Pulmonary artery endothelial cell (primary cell): ENCODE results near the gene AGAP4. TPM values are rescaled to one million over a fixed set of nuclear protein-coding genes. Genes with fewer than 3 reads are reported as not detected.
"Not testable (repeated sequence)": the region's sequence is repeated elsewhere in the genome, so short reads cannot be mapped to it uniquely, and the experiment has no call there.

Experiments used
- DNase-seq: peaks from one replicate; pipeline ENCODE4 v3.0.0-alpha.2; 2011; ENCODE audit warnings: low read depth, low spot score
- total RNA-seq: library from RNA; depleted of rRNA; stranded (reverse); fragments of >200 nt; gene quantifications from 2 replicates; pipeline ENCODE4 v1.2.3, GENCODE V29; 2014

Gene AGAP4
- 2.9 and 3.1 TPM in 2 replicates for total RNA-seq

DNA sequence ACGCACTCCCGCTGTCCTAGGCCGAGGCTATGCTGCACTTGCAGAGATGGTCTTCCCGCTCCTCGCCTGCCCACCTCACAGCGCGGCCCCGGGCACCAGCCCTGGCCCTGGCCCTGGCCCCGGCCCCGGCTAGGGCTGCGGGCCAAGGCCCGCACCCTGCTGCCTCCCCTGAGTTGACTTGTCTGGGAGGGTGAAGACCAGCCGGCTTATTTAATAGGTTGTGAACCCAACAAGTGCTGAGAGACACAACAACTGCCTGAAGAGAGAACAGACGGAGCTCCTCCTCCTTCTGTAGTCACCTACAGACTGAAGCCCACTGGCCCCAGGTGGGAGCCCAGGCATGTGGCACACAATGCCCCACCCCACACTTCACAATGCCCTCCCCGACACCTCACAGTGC is at the start of gene AGAP4:
TSS of gene AGAP4 (minus strand) at position 101 of the 400 bp plus-strand sequence. CDS start 153 bp downstream, outside the sequence.
- DNase-seq, result not testable (repeated sequence)

DNA sequence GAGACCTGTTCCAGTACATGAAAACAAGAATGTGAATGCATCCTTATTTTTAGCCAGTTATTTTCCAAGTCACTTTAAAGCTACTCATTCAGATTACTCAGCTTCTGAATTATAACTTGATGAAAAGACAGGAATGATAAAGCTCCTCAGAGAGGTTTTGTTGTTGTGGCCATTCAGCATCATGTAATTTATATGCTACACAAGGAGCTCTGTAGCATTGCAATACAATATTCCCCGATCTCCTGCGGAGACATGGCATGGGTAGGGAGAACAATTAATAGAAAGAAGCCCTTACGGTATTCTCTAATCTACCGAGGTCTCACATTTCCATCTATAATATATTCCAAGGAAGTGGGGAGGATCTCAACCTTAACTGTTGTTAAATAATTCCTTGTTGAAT is 43.4 kb upstream of the AGAP4 start:
- not testable (repeated sequence) for DNase-seq

DNA sequence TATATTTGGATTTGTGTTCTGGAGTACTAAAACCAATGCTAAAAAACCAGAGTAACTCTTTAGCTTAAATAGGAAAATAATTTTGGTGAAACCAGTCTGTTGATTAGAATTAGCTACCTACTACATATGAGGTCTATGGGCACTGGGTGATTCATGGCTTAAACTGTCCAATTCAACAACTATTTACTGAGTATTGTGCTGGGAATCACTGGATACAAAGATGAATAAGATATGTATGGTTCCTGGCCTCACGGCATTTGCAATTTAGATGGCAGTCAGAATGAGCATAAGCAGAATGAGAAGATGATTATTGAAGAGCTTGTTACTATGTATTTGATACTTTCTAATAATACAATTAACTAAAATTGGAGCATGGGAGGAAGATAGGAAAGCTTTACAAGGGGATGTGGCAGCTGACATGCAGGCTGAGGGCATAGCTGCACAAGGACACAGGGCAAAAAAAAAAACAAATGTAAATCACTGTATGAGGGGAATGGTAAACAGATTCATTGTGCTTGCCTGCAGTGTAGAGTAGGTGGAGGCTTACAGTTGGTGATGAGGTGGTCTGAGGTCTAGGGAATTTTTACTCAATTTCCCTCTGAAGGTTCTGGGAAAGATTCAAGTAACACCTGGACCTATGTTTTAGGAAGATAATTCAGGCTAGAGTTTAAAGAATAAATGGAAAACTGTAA is 42.4 kb upstream of the AGAP4 start:
- not testable (repeated sequence) for DNase-seq

DNA sequence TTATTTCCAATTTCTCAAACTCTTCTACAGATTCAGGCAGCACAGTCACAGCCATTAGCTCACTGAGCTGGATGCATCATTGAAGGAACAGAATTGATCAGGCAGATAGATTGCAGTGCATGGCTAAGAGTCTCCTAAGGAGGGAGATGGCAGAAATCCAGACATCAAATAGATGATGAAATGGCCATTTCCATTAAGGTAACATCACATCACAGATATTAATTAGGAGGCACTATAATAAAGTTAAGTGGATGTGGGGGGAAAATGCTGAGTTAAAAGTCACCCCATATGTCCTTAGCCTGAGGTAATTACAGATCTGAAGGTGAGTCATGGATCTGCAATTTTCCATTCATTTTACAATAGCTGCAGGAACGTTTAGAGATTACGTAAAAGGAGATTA is 35.6 kb upstream of the AGAP4 start:
- not testable (repeated sequence) for DNase-seq

DNA sequence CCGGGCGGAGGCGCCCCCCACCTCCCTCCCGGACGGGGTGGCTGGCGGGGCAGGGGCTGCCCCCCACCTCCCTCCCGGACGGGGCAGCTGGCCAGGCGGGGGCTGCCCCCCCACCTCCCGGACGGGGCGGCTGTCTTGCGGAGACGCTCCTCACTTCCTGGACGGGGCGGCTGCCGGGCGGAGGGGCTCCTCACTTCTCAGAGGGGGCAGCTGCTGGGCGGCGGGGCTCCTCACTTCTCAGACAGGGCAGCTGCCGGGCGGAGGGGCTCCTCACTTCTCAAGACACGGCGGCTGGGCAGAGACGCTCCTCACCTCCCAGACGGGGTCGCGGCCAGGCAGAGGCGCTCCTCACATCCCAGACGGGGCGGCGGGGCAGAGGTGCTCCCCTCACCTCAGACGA is 18.1 kb upstream of the AGAP4 start:
- DNase-seq, result not testable (repeated sequence)

DNA sequence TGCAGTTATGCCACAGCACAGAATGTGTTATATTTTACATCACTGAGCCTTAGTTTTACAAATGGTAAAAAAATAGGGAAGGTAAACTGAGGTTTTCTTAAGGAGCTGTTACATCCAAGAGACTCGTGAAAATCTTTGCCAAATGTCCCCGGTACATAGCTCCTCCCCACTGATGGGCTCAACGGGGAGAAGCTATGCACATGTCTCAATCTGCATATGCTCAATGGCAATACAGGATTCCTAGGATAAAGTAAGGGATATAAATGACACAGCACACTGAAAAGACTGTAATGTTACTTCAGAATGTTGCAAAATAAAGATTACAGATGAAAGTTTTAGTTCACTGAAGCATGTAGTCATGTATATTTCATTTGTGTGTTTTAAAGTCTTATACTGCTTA is 17.0 kb upstream of the AGAP4 start:
- not testable (repeated sequence) for DNase-seq

DNA sequence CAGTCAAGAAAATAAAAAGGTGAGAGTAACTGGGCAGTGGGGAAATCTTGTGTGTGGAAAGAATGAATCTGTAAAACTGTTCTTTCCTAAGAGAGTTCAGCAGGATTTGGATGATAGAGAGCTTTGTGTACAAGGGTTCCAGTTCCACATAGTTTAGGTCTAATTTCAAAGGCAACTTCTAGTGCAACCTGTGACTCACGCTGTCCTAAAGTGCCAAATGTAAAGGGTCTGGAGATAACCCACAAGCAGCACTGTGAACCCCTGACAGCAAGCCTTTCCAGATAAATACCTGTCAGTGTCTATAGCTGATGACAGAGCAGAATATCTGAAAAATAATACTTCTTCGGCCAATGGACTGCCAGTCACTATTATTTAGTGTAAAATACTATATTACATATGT is 16.3 kb upstream of the AGAP4 start:
- not testable (repeated sequence) for DNase-seq

DNA sequence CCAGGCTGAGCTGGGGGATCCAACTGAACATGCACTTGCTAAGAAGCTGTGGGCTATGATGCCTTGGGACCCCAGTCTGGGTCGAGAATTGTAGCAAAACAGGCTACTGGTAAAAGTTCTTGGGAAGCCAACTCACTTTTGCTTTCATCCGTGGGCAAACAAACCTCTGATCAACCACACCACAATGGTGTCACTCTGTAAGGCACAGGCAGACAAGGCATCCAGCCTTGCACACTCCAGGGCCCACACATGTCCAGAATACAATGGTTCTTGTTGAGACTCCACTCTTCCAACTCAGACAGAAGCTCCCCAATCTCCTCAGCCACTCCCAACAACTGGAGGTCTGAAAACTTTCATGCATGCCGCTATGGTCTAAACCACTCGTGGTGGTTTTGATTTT is 10.6 kb upstream of the AGAP4 start:
- not testable (repeated sequence) for DNase-seq

DNA sequence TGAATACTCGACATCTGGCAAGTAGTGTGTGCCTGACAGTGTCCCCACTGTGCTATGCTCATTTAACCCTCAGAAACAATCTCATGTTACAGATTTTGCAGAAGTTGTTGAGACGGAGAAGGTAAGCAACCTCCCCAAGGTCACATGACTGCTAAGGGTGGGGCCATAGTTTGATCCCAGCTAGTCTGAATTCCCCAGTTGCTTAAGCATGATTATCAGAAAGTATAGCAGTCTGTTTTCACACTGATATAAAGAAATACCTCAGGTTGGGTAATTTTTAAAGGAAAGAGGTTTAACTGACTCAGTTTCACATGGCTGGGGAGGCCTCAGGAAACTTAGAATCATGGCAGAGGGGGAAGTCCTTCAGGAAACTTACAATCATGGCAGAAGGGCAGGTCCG is 1.2 kb upstream of the AGAP4 start:
- not testable (repeated sequence) for DNase-seq

DNA sequence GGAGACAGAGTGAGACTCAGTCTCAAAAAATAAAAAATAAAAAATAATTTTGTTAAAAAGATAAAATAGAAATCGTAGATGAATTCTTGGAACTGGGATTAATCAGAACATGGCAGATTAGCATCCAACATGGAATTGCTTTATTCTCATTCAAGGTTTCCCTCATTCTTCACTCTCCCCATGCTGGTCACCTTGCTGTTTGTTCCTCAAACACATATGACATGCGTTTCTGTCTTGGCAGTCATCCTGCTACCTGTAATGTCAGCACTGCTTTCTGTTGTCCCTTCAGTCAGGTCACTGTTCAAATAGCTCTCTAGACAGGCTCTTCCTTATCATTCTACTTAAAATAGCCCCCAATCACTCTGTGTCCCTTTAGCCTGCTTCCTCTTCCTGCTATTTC is 24.4 kb downstream of the AGAP4 start:
- DNase-seq, result not testable (repeated sequence)

DNA sequence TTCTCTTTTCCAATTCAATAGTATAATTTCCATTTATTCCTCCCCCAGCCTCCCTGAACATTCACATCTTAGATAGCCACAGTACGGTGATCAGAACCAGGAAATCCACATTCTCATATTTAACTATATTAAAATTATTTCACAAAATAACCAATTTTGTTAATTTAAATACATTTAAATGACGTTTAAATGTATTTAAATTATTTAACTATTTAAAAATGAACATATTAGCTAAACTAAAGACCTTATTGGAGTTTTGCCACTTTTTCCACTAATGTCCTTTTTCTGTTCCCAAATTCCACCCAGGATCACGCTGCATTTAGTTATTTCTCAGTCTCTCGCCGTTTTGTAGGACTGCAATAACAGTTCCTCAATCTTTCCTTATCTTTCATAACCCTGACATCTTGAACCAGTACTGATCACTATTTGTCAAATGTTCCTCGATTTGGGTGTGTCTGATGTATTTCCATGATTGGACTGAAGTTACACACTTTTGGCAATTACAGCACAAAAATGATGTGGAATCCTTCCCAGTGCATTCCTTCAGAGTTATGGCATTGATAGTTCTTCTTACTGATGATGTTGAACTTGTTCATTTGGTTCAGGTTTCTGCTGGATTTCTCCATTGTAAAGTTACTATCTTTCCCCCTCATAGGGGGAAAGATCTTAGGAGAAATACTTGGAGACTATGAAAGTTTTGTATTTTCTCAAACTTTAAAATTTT is 27.0 kb downstream of the AGAP4 start:
- DNase-seq, result not testable (repeated sequence)

DNA sequence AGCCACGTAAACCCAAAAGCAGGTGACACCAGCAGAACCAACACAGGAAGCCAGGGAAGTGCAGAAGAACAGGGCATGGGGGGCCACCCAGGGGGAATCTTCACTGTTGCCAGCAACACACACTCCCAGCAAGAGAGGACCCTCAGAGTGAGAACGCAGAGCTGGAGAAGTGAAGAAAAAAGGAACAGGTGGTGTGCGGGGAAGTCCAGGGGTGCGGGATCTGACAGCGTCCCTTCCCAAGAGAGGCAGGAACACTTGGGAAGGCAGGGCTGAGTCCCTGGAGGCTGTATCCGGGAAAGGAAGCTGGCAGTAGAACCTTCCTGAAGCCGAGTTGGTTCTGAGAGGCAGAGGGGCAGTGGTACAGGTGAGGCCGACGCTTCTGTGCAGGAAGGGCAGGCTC is 27.7 kb downstream of the AGAP4 start:
- DNase-seq, result no peak

DNA sequence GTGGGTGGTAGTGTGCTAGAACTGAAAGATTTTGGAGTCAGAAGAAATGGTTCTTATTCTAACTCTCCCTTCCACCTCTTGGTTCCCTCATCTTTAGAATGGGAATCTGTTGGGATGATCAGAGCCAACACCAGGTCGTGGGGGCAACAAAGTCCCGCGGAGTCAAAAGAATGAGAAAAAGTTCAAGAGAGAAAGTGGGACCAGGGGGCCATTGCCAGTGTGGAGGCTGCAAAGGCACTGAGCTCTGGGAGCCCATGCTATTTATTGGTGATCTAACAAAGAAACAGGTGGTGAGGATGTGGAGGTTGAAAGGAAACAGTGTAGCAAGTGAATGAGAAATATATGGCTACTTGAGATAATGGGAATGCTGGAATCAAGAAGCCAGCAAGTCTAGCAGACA is 29.4 kb downstream of the AGAP4 start:
- no peak for DNase-seq

DNA sequence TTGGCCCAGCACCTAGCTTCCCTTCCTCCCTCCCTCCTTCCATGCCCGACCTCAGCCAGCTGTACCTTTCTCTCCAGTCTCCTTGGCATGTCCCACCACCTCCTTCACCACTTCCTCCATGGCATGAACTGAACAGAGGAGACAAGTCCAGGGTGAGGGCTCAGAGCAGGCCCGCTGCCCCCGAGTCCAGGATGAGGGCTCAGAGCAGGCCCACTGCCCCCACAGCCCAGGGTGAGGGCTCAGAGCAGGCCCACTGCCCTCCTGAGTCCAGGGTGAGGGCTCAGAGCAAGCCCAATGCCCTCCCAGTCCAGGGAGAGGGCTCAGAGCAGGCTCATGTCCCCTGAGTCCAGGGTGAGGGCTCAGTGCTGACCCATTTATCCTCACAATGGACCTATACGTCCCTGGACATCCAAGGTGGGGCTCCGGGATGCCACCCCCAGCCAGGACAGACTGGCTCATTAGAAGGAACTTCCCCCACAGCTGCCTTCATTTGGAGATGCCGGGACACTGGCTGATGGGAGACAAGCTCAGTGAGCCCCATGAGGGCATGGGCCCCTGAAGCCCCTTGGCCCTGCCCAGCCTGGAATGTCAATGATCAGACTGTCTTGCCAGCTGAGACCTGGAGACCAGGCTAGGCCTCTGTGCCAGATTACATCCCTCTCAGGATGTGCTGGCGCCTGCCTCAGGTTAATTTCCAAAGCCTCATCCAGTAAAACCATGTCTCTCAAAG is 30.0 kb downstream of the AGAP4 start:
- no peak for DNase-seq

DNA sequence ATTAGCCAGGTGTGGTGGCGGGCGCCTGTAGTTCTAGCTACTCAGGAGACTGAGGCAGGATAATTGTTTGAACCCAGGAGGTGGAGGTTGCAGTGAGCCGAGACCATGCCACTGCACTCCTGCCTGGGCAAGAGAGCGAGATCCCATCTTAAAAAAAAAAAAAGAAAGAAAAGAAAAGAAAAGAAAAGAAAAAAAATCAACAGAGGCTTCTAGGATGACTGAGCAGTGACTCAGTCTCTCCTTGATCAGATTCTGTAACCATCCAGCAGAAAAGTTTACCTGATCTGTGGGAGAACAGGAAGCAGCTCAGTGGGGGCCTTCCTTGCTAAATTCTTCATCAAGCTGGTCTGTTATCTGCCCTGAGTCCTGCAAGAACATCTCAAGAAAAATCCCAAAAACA is 33.2 kb downstream of the AGAP4 start:
- not testable (repeated sequence) for DNase-seq

DNA sequence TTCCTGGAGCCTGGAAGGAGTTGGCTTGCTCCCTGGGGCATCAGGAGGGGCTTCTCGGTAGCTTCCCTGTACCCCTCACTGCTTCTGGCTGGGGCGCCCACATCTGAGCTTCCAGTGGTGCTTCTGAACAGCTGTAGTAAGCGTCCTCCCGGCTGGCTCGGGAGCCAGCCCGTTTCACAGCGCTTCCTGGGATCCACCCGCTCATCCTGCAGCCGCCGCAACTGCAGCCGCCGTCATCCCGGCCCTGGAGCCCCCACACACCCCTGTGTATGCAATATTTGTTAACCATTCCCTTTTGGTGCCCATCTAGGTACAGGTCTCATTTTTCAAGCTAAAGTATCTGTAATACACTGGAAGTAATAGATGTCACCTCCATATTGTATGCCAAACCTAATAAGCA is 34.3 kb downstream of the AGAP4 start:
- not testable (repeated sequence) for DNase-seq

DNA sequence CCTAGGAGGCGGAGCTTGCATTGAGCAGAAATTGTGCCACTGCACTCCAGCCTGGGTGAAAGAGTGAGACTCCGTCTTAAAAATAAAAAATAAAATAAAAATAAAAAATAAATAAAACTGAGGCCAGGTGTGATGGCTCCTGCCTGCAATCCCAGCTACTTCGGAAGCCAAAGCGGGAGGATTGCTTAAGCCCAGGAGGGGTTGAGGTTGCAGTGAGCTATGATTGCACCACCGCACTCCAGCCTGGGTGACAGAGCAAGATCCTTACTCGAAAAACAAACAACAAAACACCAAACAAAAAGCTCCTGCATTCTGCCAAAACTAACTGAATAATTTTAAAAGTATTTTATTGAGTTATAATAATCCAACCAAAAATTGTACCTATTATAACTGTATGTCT is 36.2 kb downstream of the AGAP4 start:
- no peak for DNase-seq

DNA sequence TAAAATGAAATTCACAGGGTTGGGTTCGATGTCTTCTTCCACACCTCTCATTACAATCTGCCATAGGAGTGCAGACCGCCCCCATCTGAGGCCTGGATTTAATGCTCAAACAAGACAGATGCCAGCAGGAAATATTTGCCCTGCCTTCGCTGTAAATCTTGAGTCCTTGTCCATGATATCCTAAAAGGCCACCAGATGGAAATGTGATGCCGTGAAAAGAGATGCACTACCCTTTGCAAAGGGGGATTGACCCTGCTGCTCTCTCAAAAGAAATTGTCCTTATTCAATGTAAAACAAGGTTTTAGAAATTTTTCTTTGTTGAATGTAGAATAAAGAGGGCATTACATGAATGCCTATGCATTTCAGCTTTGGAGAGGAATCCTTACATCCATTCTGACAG is 37.5 kb downstream of the AGAP4 start:
- DNase-seq, result no peak

DNA sequence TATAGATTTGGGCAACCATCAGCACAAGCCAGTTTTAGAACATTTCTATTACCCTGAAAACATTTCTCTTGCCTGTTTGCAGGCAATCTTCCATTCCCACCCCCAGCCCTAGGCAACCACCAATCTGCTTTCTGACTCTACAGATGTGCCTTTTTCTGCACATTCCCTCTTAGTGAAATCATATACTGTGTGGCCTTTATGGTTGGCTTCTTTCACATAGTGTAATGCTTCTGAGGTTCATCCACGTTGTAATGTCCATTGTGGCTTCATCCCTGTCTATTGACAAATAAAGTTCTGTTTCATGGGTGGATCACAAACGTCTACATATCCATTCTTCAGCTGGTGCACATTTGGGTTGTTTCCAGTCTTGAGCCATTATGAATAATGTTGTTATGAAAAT is 42.3 kb downstream of the AGAP4 start:
- DNase-seq, result not testable (repeated sequence)

DNA sequence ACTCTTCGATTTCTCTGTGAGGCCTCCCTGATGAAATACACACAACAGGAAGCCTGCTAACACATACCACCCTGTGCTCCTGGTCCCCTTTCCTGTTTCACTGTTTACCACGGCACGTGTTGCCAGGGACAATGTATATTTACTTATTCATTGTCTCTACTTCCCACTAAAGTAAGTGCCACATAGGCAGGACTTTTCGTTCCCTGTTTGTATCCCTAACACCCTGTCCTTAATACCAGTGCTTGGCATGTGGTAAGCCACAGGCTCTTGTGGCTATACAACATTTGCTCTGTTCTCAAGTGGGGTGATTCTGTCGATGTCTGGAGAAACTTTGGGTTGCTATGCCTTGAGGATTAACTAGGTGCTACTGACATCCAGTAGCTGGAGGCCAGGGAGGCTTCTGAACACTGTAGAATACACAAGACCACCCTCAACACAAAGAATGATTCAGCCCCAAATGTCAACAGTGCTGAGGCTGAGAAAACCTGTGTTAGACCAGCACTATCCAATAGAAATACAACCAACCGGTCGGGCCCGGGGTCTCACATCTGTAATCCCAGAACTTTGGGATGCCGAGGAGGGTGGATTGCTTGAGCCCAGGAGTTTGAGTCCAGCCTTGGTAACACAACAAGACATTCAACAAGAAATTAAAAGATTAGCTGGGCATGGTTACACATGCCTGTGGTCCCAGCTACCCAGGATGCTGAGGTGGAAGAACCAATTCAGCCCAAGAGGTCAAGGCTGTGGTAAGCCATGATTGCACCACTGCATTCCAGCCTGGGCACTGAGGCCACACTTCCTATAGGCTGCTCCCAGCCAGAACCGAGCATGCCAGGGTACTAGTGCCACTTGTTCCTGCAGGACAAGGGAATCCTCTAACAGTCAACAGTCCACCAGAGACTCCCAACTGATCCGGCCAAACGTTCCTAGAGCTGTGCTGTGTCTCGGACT is 44.0 kb downstream of the AGAP4 start:
- not testable (repeated sequence) for DNase-seq

DNA sequence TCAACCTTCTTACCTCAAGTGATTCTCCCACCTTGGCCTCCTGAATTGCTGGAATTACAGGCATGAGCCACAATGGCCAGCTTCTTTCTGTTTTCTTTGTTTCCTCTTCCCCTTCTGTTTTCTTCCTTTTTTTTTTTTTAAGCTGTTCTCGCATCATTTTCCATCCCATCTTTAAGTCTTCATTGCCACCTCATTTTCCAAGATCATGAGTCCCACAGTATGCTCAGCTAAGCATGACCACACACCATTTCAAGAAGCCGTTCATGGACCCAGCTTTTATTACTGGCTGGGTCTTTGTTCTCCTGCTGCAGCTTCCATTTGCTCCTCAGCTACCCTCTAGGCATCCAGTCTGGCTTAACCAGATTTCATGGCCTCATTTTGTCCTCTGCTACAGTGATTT is 52.5 kb downstream of the AGAP4 start:
- DNase-seq, result not testable (repeated sequence)
